WTC11 (cell line): ENCODE measurements around the gene TMEFF2.

Experiments
- ATF1 ChIP-seq: sonication (generic); formaldehyde crosslinking; IDR thresholded peaks from 2 replicates; pipeline ENCODE4 v1.8.1; 2023; ENCODE audit warnings: mild to moderate bottlenecking, moderate library complexity, missing genetic modification reagents
- FOXJ3 ChIP-seq: sonication (generic); formaldehyde crosslinking; IDR thresholded peaks from 2 replicates; pipeline ENCODE4 v1.9.0; 2021; ENCODE audit warnings: missing genetic modification reagents, mild to moderate bottlenecking, borderline replicate concordance
- SP1 ChIP-seq: sonication (generic); formaldehyde crosslinking; conservative IDR thresholded peaks from 2 replicates; pipeline ENCODE4 v1.8.1; 2022; ENCODE audit warnings: missing genetic modification reagents
- ZNF138 ChIP-seq: sonication (generic); formaldehyde crosslinking; conservative IDR thresholded peaks from 2 replicates; pipeline ENCODE4 v1.8.1; 2022; ENCODE audit warnings: mild to moderate bottlenecking, moderate library complexity, missing genetic modification reagents
- TF ChIP-seq, protein P1 (sequence below): fragments of 200-600 bp; IDR thresholded peaks from 2 replicates; pipeline ENCODE4 v1.8.0; 2022; ENCODE audit warnings: antibody characterized with exemption
- TF ChIP-seq, protein P2 (sequence below): sonication (generic); formaldehyde crosslinking; IDR thresholded peaks from 2 replicates; pipeline ENCODE4 v1.8.0; 2022; ENCODE audit warnings: mild to moderate bottlenecking, missing genetic modification reagents
- TF ChIP-seq, protein P3 (sequence below): sonication (generic); formaldehyde crosslinking; IDR thresholded peaks from 2 replicates; pipeline ENCODE4 v1.8.1; 2022; ENCODE audit warnings: missing genetic modification reagents, borderline replicate concordance

DNA sequence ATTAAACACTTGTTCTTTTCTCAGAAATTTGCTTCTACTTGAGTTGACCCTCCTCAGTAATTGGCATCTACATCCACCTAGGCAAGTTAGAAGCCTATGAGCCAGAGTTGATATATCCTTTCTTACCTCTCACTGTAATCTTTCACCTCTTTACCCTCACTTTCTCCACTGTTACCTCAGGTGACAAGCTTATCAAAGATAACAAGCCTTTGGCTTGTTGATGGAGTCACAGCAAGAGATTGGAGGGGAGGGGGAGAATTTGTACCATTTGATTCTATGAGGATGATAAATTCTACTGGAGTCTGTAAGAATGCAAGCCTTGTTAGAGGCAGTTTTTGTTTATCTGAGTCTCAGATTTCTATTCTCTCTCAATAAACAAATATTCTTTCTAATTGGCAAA is 176.9 kb downstream of the TMEFF2 start:
- TF ChIP-seq, protein P1, sequence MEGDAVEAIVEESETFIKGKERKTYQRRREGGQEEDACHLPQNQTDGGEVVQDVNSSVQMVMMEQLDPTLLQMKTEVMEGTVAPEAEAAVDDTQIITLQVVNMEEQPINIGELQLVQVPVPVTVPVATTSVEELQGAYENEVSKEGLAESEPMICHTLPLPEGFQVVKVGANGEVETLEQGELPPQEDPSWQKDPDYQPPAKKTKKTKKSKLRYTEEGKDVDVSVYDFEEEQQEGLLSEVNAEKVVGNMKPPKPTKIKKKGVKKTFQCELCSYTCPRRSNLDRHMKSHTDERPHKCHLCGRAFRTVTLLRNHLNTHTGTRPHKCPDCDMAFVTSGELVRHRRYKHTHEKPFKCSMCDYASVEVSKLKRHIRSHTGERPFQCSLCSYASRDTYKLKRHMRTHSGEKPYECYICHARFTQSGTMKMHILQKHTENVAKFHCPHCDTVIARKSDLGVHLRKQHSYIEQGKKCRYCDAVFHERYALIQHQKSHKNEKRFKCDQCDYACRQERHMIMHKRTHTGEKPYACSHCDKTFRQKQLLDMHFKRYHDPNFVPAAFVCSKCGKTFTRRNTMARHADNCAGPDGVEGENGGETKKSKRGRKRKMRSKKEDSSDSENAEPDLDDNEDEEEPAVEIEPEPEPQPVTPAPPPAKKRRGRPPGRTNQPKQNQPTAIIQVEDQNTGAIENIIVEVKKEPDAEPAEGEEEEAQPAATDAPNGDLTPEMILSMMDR, result no peak
- no peak for TF ChIP-seq SP1
- TF ChIP-seq, protein P2, sequence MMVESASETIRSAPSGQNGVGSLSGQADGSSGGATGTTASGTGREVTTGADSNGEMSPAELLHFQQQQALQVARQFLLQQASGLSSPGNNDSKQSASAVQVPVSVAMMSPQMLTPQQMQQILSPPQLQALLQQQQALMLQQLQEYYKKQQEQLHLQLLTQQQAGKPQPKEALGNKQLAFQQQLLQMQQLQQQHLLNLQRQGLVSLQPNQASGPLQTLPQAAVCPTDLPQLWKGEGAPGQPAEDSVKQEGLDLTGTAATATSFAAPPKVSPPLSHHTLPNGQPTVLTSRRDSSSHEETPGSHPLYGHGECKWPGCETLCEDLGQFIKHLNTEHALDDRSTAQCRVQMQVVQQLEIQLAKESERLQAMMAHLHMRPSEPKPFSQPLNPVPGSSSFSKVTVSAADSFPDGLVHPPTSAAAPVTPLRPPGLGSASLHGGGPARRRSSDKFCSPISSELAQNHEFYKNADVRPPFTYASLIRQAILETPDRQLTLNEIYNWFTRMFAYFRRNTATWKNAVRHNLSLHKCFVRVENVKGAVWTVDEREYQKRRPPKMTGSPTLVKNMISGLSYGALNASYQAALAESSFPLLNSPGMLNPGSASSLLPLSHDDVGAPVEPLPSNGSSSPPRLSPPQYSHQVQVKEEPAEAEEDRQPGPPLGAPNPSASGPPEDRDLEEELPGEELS (CRISPR knock-in tag), result no peak
- no peak for TF ChIP-seq ATF1 (CRISPR knock-in tag)
- no peak for TF ChIP-seq FOXJ3 (CRISPR knock-in tag)
- TF ChIP-seq, protein P3, sequence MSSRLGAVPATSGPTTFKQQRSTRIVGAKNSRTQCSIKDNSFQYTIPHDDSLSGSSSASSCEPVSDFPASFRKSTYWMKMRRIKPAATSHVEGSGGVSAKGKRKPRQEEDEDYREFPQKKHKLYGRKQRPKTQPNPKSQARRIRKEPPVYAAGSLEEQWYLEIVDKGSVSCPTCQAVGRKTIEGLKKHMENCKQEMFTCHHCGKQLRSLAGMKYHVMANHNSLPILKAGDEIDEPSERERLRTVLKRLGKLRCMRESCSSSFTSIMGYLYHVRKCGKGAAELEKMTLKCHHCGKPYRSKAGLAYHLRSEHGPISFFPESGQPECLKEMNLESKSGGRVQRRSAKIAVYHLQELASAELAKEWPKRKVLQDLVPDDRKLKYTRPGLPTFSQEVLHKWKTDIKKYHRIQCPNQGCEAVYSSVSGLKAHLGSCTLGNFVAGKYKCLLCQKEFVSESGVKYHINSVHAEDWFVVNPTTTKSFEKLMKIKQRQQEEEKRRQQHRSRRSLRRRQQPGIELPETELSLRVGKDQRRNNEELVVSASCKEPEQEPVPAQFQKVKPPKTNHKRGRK (CRISPR knock-in tag), result no peak
- TF ChIP-seq ZNF138 (CRISPR knock-in tag), result no peak
